Endodermal cell (in vitro differentiated cells): ENCODE data around the gene SMCO1. TPM values are rescaled to one million over a fixed set of nuclear protein-coding genes. Genes with fewer than 3 reads are reported as not detected.
A peak's percentile ranks its signal among the peaks of the same experiment; 100 is the strongest.

Experiments used
- DNase-seq: peaks from one replicate; pipeline ENCODE4 v3.0.0-alpha.2; 2017
- H3K27ac ChIP-seq: 2 replicates; pipeline ENCODE4 v1.5.1; 2013; ENCODE audit warnings: mild to moderate bottlenecking, low read depth, low read length, moderate library complexity
- H3K27me3 ChIP-seq: 2 replicates; pipeline ENCODE4 v1.6.1; 2013; ENCODE audit warnings: mild to moderate bottlenecking, low read length, moderate library complexity; ENCODE audit not compliant: insufficient read depth, control insufficient read depth, poor library complexity, severe bottlenecking
- H3K36me3 ChIP-seq: 2 replicates; pipeline ENCODE4 v1.7.0; 2013; ENCODE audit warnings: mild to moderate bottlenecking, low read length, moderate library complexity; ENCODE audit not compliant: control insufficient read depth, insufficient read depth
- H3K4me1 ChIP-seq: one replicate; pipeline ENCODE4 v1.7.0; 2013; ENCODE audit warnings: low read length; ENCODE audit not compliant: control insufficient read depth, insufficient read depth
- H3K4me3 ChIP-seq: 2 replicates; pipeline ENCODE4 v1.5.1; 2013; ENCODE audit warnings: mild to moderate bottlenecking, low read length, moderate library complexity
- H3K9ac ChIP-seq: 2 replicates; pipeline ENCODE4 v1.6.1; 2013; ENCODE audit warnings: mild to moderate bottlenecking, low read length, moderate library complexity; ENCODE audit not compliant: poor library complexity, severe bottlenecking; ENCODE audit errors: extremely low read depth
- H3K9me3 ChIP-seq: 2 replicates; pipeline ENCODE4 v1.6.1; 2013; ENCODE audit warnings: mild to moderate bottlenecking, low read length, moderate library complexity; ENCODE audit not compliant: control insufficient read depth
- H3K27ac Mint-ChIP-seq: 2 replicates; pipeline ENCODE4 v1.8.0; 2020; ENCODE audit warnings: mixed read lengths
- H3K27me3 Mint-ChIP-seq: 2 replicates; pipeline ENCODE4 v1.8.0; 2021; ENCODE audit warnings: mild to moderate bottlenecking, mixed read lengths; ENCODE audit not compliant: insufficient read depth
- H3K36me3 Mint-ChIP-seq: 2 replicates; pipeline ENCODE4 v1.8.0; 2020; ENCODE audit warnings: low read depth, mixed read lengths
- H3K4me1 Mint-ChIP-seq: 2 replicates; pipeline ENCODE4 v1.8.0; 2020; ENCODE audit warnings: mixed read lengths
- H3K4me3 Mint-ChIP-seq: 2 replicates; pipeline ENCODE4 v1.8.0; 2020; ENCODE audit warnings: mild to moderate bottlenecking, moderate library complexity, mixed read lengths
- H3K9me3 Mint-ChIP-seq: 2 replicates; pipeline ENCODE4 v1.8.0; 2020; ENCODE audit warnings: mild to moderate bottlenecking, mixed read lengths
- CTCF ChIP-seq: fragments of 200-600 bp; sonication (generic); conservative IDR thresholded peaks from 2 replicates; pipeline ENCODE4 v1.5.0; 2021; ENCODE audit warnings: antibody characterized with exemption, mild to moderate bottlenecking
- WGBS, 2 experiments: methylation state at CpG; one replicate each; pipeline versions ENCODE4 v1.1.5 to v1.1.7; 2013; ENCODE audit warnings: missing lambda C conversion rate in 2 of 2, mixed read lengths in 1 of 2; ENCODE audit not compliant: insufficient coverage in 1 of 2, insufficient read length in 1 of 2; 5-methylcytosine and 5-hydroxymethylcytosine counted together
- total RNA-seq, 2 donors: library from RNA; stranded (reverse); fragmentation: NEBNext Ultra II Directional in 1 of 2; extraction: Animal tissue kit (Norgen Biotek cat#: 25700) in 1 of 2; gene quantifications; 2 replicates in 1 of 2; 3 replicates in 1 of 2; pipeline ENCODE4 v1.2.1, GENCODE V29; 2021

The SMCO1 gene
- total RNA-seq, 2 donors from 2014 or later = not detected

- DNase-seq = peak; percentile 50
- no peak overlapping the region for H3K9ac ChIP-seq
- Mint-ChIP-seq H3K4me3 (no peak overlapping the region), H3K4me1 (no peaks in the 10 kb centered on the region), H3K27ac (no peak overlapping the region), H3K27me3 (peaks cover 2% of the 10 kb centered on the region), H3K9me3 (peaks cover 52% of the 10 kb centered on the region), H3K36me3 (peaks cover 13% of the 10 kb centered on the region)
- WGBS, 2 experiments = 91 to 94% methylated on average over 2 of the region's 2 CpGs
- no peaks in the 10 kb centered on the region for H3K36me3 ChIP-seq
- no peak overlapping the region for H3K4me3 ChIP-seq
- no peaks in the 10 kb centered on the region for H3K27me3 ChIP-seq
- TF ChIP-seq CTCF = peak; percentile 27
- H3K9me3 ChIP-seq = peaks cover 21% of the 10 kb centered on the region
- H3K4me1 ChIP-seq = no peaks in the 10 kb centered on the region
- H3K27ac ChIP-seq = no peak overlapping the region
Measured at GRCh38 chr3:196547067-196547466, 31.9 kb upstream of the SMCO1 start.

- no peak for TF ChIP-seq CTCF
- Histone ChIP-seq H3K4me1 (no peaks in the 10 kb centered on the region), H3K9me3 (peaks cover 21% of the 10 kb centered on the region), H3K9ac (no peak overlapping the region), H3K36me3 (no peaks in the 10 kb centered on the region), H3K27me3 (no peaks in the 10 kb centered on the region), H3K27ac (no peak overlapping the region), H3K4me3 (no peak overlapping the region)
- H3K9me3 Mint-ChIP-seq = peaks cover 50% of the 10 kb centered on the region
- no peak for DNase-seq
- peaks cover 2% of the 10 kb centered on the region for H3K27me3 Mint-ChIP-seq
- no peak overlapping the region for H3K27ac Mint-ChIP-seq
- no peak overlapping the region for H3K4me3 Mint-ChIP-seq
- WGBS, 2 experiments = 83 to 91% methylated on average over 2 to 5 of the region's 5 CpGs
- H3K36me3 Mint-ChIP-seq = peaks cover 13% of the 10 kb centered on the region
- no peaks in the 10 kb centered on the region for H3K4me1 Mint-ChIP-seq
Measured at GRCh38 chr3:196546537-196546936, 31.4 kb upstream of the SMCO1 start.

- H3K27me3 Mint-ChIP-seq = peaks cover 2% of the 10 kb centered on the region
- H3K4me3 Mint-ChIP-seq = no peak overlapping the region
- Histone ChIP-seq H3K9me3 (peaks cover 10% of the 10 kb centered on the region), H3K4me3 (no peak overlapping the region), H3K27me3 (no peaks in the 10 kb centered on the region), H3K9ac (no peak overlapping the region), H3K27ac (no peak overlapping the region), H3K36me3 (no peaks in the 10 kb centered on the region), H3K4me1 (no peaks in the 10 kb centered on the region)
- no peak for TF ChIP-seq CTCF
- H3K27ac Mint-ChIP-seq = no peak overlapping the region
- peaks cover 40% of the 10 kb centered on the region for H3K9me3 Mint-ChIP-seq
- H3K36me3 Mint-ChIP-seq = peaks cover 3% of the 10 kb centered on the region
- no peaks in the 10 kb centered on the region for H3K4me1 Mint-ChIP-seq
- no peak for DNase-seq
- WGBS, 2 experiments = 97 to 100% methylated on average over 2 of the region's 2 CpGs
Measured at GRCh38 chr3:196544491-196544992, 29.4 kb upstream of the SMCO1 start.
